Tibial nerve (tissue), 4 donors: Measurements from ENCODE around the gene RIPPLY2. TPM values are rescaled to one million over a fixed set of nuclear protein-coding genes. Genes with fewer than 3 reads are reported as not detected.

Source experiments
- DNase-seq, 2 donors: peaks; one replicate each; pipeline ENCODE4 v3.0.0-alpha.2; 2019; ENCODE audit warnings: low spot score in 2 of 2
- H3K27ac ChIP-seq, 4 donors: fragments of 200-600 bp; sonication (generic) in 3 of 4; one replicate each; pipeline ENCODE4 v1.5.1; 2017 to 2019; ENCODE audit warnings: mild to moderate bottlenecking in 1 of 4
- H3K27me3 ChIP-seq, 2 donors: fragments of 200-600 bp; sonication (generic) in 1 of 2; one replicate each; pipeline versions ENCODE4 v1.5.1 to v1.6.0; 2017 to 2019
- H3K36me3 ChIP-seq, 3 donors: fragments of 200-600 bp; sonication (generic); one replicate each; pipeline ENCODE4 v1.5.1; 2018 to 2019
- H3K4me1 ChIP-seq, 4 donors: fragments of 200-600 bp; sonication (generic) in 3 of 4; one replicate each; pipeline ENCODE4 v1.5.1; 2017 to 2019
- H3K4me3 ChIP-seq, 4 donors: fragments of 200-600 bp; sonication (generic) in 3 of 4; one replicate each; pipeline ENCODE4 v1.5.1; 2017 to 2019; ENCODE audit warnings: mild to moderate bottlenecking in 1 of 4, moderate library complexity in 1 of 4
- H3K9me3 ChIP-seq, 4 donors: fragments of 200-600 bp; sonication (generic) in 3 of 4; one replicate each; pipeline ENCODE4 v1.5.1; 2017 to 2019
- CTCF ChIP-seq, 5 experiments: fragments of 200-600 bp in 3 of 5; fragments of 450-650 bp in 2 of 5; sonication (generic) in 3 of 5; IDR thresholded peaks; one replicate each; pipeline ENCODE4 v1.5.1; 2016 to 2019; ENCODE audit warnings: antibody characterized with exemption in 5 of 5, mild to moderate bottlenecking in 3 of 5, moderate library complexity in 2 of 5
- EP300 ChIP-seq, 2 donors: sonication (generic); formaldehyde crosslinking; IDR thresholded peaks; one replicate each; pipeline ENCODE4 v1.6.1; 2017; ENCODE audit warnings: antibody characterized with exemption in 2 of 2, mild to moderate bottlenecking in 1 of 2
- POLR2A ChIP-seq, 2 donors: fragments of 450-650 bp; IDR thresholded peaks; one replicate each; pipeline ENCODE4 v1.6.1; 2017; ENCODE audit warnings: antibody characterized with exemption in 2 of 2, mild to moderate bottlenecking in 2 of 2, moderate library complexity in 2 of 2
- WGBS, 2 donors: methylation state at CpG; one replicate each; pipeline ENCODE4 v1.1.5; 2018; 5-methylcytosine and 5-hydroxymethylcytosine counted together
- total RNA-seq, 4 donors: library from RNA; depleted of rRNA; stranded (reverse); fragments of >200 nt; gene quantifications; one replicate each; pipeline ENCODE4 v1.1.0, GENCODE V29; 2016

RIPPLY2 gene
- total RNA-seq, 4 donors from 2014 or later, result 0.21 to 16.7 TPM; not detected in 2

- no peak for DNase-seq
- Histone ChIP-seq H3K27ac (no peak overlapping the region), H3K36me3 (no peaks in the 10 kb centered on the region), H3K4me1 (peaks cover 0 to 12% (median 0%) of the 10 kb centered on the region in 4 donors), H3K9me3 (no peaks in the 10 kb centered on the region), H3K4me3 (no peak overlapping the region), H3K27me3 (no peaks in the 10 kb centered on the region)
- 89 to 90% methylated on average over 6 of the region's 6 CpGs for WGBS, 2 donors
- TF ChIP-seq POLR2A (IDR thresholded peaks at IDR 0.05), result no peak
- TF ChIP-seq CTCF (IDR thresholded peaks at IDR 0.05), result no peak
- TF ChIP-seq EP300 (IDR thresholded peaks at IDR 0.05), result no peak
These were observed 22.7 kb downstream of the RIPPLY2 start for GRCh38 chr6:83875843-83876242.

GRCh38 chr6:83878902-83879644 lies 25.9 kb downstream of the RIPPLY2 start:
- 70 to 73% methylated on average over 4 of the region's 4 CpGs for WGBS, 2 donors
- Histone ChIP-seq H3K27ac (no peak overlapping the region), H3K36me3 (no peaks in the 10 kb centered on the region), H3K4me1 (peaks cover 0 to 6% (median 0%) of the 10 kb centered on the region in 4 donors), H3K27me3 (no peaks in the 10 kb centered on the region), H3K4me3 (no peak overlapping the region), H3K9me3 (no peaks in the 10 kb centered on the region)
- DNase-seq, result no peak
- no peak for TF ChIP-seq EP300 (IDR thresholded peaks at IDR 0.05)
- no peak for TF ChIP-seq POLR2A (IDR thresholded peaks at IDR 0.05)
- TF ChIP-seq CTCF (IDR thresholded peaks at IDR 0.05), result no peak

- Histone ChIP-seq H3K4me1 (peaks cover 0 to 6% (median 0%) of the 10 kb centered on the region in 4 donors), H3K4me3 (no peak overlapping the region), H3K9me3 (no peaks in the 10 kb centered on the region), H3K27ac (no peak overlapping the region), H3K36me3 (no peaks in the 10 kb centered on the region), H3K27me3 (no peaks in the 10 kb centered on the region)
- TF ChIP-seq CTCF (IDR thresholded peaks at IDR 0.05), result no peak
- no peak for TF ChIP-seq EP300 (IDR thresholded peaks at IDR 0.05)
- TF ChIP-seq POLR2A (IDR thresholded peaks at IDR 0.05), result no peak
- DNase-seq, result no peak
- WGBS, 2 donors, result 79 to 82% methylated on average over 4 of the region's 4 CpGs
These were observed 26.6 kb downstream of the RIPPLY2 start for GRCh38 chr6:83879746-83880145.

- no peak overlapping the region for H3K4me3 ChIP-seq
- no peaks in the 10 kb centered on the region for H3K36me3 ChIP-seq
- DNase-seq, result no peak
- no peak for TF ChIP-seq CTCF (IDR thresholded peaks at IDR 0.05)
- TF ChIP-seq POLR2A (IDR thresholded peaks at IDR 0.05), result no peak
- WGBS, 2 donors, result 28 to 37% methylated on average over 2 of the region's 2 CpGs
- H3K4me1 ChIP-seq, result peaks cover 0 to 6% (median 0%) of the 10 kb centered on the region in 4 donors
- no peak overlapping the region for H3K27ac ChIP-seq
- no peaks in the 10 kb centered on the region for H3K9me3 ChIP-seq
- H3K27me3 ChIP-seq, result no peaks in the 10 kb centered on the region
These were observed 30.1 kb downstream of the RIPPLY2 start for GRCh38 chr6:83883240-83883639.

GRCh38 chr6:83884523-83884922 lies 31.4 kb downstream of the RIPPLY2 start:
- WGBS, 2 donors, result 3% methylated on average over 4 of the region's 4 CpGs
- Histone ChIP-seq H3K27ac (no peak overlapping the region), H3K4me1 (peaks cover 0 to 6% (median 0%) of the 10 kb centered on the region in 4 donors), H3K9me3 (no peaks in the 10 kb centered on the region), H3K27me3 (no peaks in the 10 kb centered on the region), H3K36me3 (no peaks in the 10 kb centered on the region), H3K4me3 (no peak overlapping the region)
- no peak for DNase-seq
- peak; percentile 43 to 75 (median 63) for TF ChIP-seq CTCF (IDR thresholded peaks at IDR 0.05)
- TF ChIP-seq POLR2A (IDR thresholded peaks at IDR 0.05), result no peak
- TF ChIP-seq EP300 (IDR thresholded peaks at IDR 0.05), result no peak
